AG09309 (cell line): ENCODE data around the gene FAM83C.

Experiments
- DNase-seq: peaks from one replicate; pipeline ENCODE4 v3.0.0-alpha.2; 2010; ENCODE audit warnings: low read depth
- H3K4me3 ChIP-seq: 2 replicates; pipeline ENCODE4 v1.5.1; 2011; ENCODE audit warnings: mild to moderate bottlenecking, low read depth, low read length, moderate library complexity; ENCODE audit not compliant: control insufficient read depth
- CTCF ChIP-seq: IDR thresholded peaks from 2 replicates; pipeline ENCODE4 v1.5.1; 2011; ENCODE audit warnings: mild to moderate bottlenecking, low read depth, low read length, inconsistent platforms; ENCODE audit not compliant: insufficient read depth, control insufficient read depth; ENCODE audit errors: missing control alignments

FAM83C gene

GRCh38 chr20:35291654-35292503, at the start of gene FAM83C:
FAM83C (minus strand) TSS chr20:35292425; CDS start chr20:35292304, 121 bp downstream.
- no peak for DNase-seq
- no peak within 1 kb of the TSS for H3K4me3 ChIP-seq
- no peak for TF ChIP-seq CTCF

- DNase-seq = no peak
- no peak for TF ChIP-seq CTCF
- H3K4me3 ChIP-seq = no peak overlapping the region
Observed at GRCh38 chr20:35341366-35342028, 49.3 kb upstream of the FAM83C start.

GRCh38 chr20:35340436-35340835, 48.2 kb upstream of the FAM83C start:
- no peak overlapping the region for H3K4me3 ChIP-seq
- no peak for DNase-seq
- no peak for TF ChIP-seq CTCF

GRCh38 chr20:35339636-35340035, 47.4 kb upstream of the FAM83C start:
- no peak overlapping the region for H3K4me3 ChIP-seq
- no peak for TF ChIP-seq CTCF
- no peak for DNase-seq

- no peak overlapping the region for H3K4me3 ChIP-seq
- peak; percentile 84 for DNase-seq
- TF ChIP-seq CTCF = no peak
Observed at GRCh38 chr20:35339007-35339406, 46.8 kb upstream of the FAM83C start.

- H3K4me3 ChIP-seq = no peak overlapping the region
- no peak for TF ChIP-seq CTCF
- DNase-seq = no peak
Observed at GRCh38 chr20:35334311-35335101, 42.3 kb upstream of the FAM83C start.
